ENCODE measurements around the gene CCDC93.

CCDC93 gene

DNA sequence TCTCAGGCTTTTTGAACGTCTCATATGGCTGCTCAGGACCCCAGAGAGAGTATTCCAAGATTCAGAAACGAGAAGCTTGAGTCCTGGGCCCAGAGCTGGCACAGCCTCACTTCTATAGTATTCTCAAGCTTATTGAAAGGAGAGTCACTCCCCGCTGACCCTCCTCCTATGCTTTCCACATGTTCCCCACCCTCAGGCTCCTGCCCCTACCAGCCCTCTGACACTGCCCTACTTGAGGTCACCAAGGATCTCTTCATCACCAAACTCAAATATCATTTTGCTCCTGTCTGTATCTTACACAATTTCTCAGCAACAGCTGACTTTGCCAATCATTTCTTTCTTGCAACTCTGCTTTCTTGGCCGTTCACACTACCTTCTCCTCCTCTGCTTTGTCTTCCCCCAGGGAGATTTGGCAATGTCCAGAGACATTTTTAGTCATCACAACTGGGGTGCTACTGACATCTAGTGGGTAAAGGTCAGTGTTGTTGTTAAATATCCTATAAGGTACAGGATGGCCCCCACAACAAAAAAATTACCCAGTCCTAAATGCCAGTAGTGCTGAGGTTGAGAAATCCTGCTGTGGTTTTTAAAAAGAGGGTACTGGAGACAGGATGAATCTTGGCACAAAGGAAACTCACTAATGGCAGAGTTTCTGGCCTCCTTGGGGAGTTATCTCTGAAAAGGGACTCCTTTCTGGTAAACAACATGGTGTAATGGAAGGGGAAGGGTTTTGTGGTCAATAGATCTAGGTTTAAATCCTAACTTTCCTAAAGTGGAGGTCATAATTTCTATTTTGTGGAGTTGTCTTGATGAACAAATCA, 47.5 kb upstream of the CCDC93 start (continued):
- peak; percentile 28; the same call in 1 of the 2 replicates for TF ChIP-seq ZNF18 (tag by site-specific recombination; IDR thresholded peaks at IDR 0.05)
- no peak for TF ChIP-seq ZNF140 (tag by site-specific recombination; IDR thresholded peaks at IDR 0.05)
- no peak for TF ChIP-seq ZFP41 (tag by site-specific recombination; IDR thresholded peaks at IDR 0.05; ENCODE audit: borderline replicate concordance)
- TF ChIP-seq, protein P1, sequence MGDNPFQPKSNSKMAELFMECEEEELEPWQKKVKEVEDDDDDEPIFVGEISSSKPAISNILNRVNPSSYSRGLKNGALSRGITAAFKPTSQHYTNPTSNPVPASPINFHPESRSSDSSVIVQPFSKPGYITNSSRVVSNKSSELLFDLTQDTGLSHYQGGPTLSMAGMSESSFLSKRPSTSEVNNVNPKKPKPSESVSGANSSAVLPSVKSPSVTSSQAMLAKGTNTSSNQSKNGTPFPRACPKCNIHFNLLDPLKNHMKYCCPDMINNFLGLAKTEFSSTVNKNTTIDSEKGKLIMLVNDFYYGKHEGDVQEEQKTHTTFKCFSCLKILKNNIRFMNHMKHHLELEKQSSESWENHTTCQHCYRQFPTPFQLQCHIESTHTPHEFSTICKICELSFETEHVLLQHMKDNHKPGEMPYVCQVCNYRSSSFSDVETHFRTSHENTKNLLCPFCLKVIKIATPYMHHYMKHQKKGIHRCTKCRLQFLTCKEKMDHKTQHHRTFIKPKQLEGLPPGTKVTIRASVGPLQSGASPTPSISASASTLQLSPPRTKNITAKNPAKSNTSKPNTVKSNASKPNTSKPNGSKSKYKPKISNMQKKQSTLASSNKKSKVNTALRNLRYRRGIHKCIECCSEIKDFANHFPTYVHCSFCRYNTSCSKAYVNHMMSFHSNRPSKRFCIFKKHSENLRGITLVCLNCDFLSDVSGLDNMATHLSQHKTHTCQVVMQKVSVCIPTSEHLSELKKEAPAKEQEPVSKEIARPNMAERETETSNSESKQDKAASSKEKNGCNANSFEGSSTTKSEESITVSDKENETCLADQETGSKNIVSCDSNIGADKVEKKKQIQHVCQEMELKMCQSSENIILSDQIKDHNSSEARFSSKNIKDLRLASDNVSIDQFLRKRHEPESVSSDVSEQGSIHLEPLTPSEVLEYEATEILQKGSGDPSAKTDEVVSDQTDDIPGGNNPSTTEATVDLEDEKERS (tag by site-specific recombination; IDR thresholded peaks at IDR 0.05), result no peak
- TF ChIP-seq PATZ1 (tag by site-specific recombination; IDR thresholded peaks at IDR 0.05), result 0 out of 2 replicates have a peak, but pooled peaks have one; percentile 20
- no peak for TF ChIP-seq KLF10 (tag by site-specific recombination; IDR thresholded peaks at IDR 0.05)
- no peak for TF ChIP-seq BCL11B (tag by site-specific recombination; IDR thresholded peaks at IDR 0.05; ENCODE audit: low read depth)
- no peak for TF ChIP-seq ZNF184 (tag by site-specific recombination; IDR thresholded peaks at IDR 0.05)
- no peak for TF ChIP-seq ZNF626 (tag by site-specific recombination; IDR thresholded peaks at IDR 0.05)
- TF ChIP-seq PRDM10 (tag by site-specific recombination; IDR thresholded peaks at IDR 0.05), result peak; percentile 41

DNA sequence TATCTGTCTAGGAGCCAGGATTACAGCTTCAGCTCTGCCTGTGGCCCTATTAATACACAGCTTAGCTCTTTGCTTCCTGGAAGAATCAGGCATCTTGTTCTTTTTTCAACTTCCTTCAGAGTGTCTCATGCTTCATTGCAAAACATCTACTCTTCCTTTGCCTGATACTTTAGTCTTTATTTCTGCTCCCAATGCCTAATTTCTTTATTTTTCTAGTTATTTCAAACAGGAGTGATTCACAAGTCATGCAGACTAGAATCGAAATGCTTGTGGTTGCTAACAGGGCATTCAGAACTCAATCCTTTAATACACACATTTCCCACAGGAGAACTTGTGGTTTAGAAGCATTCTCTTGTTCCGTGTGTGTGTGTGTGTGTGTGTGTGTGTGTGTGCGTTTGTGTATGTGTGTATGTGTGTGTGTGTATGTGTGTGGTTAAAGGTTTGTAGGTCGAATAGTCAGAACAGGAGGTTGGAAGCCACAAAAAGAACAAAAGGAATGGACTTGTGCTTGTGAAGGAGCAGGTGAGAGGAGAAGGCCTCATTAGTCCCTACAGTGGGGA, 46.1 kb upstream of the CCDC93 start:
- H3K27ac ChIP-seq (ENCODE audit: extremely low read depth, low read depth, low read length), result no peak overlapping the region
- no peak overlapping the region for H3K4me3 ChIP-seq (ENCODE audit: low read depth, low read length)
- CTCF ChIA-PET, result interaction anchor here (0.6 to 5.1 kb wide), 5 partner anchors 8 to 433 kb away, joined by 4 to 77 read pairs (median 10); no protein-coding TSS in a partner anchor
- H3K9me3 ChIP-seq (ENCODE audit: control insufficient read depth, insufficient read depth, low read depth, low read length), result no peaks in the 10 kb centered on the region
- TF ChIP-seq, protein P2, sequence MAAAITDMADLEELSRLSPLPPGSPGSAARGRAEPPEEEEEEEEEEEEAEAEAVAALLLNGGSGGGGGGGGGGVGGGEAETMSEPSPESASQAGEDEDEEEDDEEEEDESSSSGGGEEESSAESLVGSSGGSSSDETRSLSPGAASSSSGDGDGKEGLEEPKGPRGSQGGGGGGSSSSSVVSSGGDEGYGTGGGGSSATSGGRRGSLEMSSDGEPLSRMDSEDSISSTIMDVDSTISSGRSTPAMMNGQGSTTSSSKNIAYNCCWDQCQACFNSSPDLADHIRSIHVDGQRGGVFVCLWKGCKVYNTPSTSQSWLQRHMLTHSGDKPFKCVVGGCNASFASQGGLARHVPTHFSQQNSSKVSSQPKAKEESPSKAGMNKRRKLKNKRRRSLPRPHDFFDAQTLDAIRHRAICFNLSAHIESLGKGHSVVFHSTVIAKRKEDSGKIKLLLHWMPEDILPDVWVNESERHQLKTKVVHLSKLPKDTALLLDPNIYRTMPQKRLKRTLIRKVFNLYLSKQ (tag by site-specific recombination; IDR thresholded peaks at IDR 0.05; ENCODE audit: borderline replicate concordance), result no peak
- TF ChIP-seq, protein P3, sequence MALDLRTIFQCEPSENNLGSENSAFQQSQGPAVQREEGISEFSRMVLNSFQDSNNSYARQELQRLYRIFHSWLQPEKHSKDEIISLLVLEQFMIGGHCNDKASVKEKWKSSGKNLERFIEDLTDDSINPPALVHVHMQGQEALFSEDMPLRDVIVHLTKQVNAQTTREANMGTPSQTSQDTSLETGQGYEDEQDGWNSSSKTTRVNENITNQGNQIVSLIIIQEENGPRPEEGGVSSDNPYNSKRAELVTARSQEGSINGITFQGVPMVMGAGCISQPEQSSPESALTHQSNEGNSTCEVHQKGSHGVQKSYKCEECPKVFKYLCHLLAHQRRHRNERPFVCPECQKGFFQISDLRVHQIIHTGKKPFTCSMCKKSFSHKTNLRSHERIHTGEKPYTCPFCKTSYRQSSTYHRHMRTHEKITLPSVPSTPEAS (tag by site-specific recombination; IDR thresholded peaks at IDR 0.05), result peak; percentile 66; the same call in 1 of the 2 replicates
- peaks cover 5% of the 10 kb centered on the region; the same call in 1 of the 2 replicates for H3K4me1 ChIP-seq (ENCODE audit: control insufficient read depth, insufficient read depth, low read length)
- POLR2A ChIA-PET, result no interaction called here
- H3K36me3 ChIP-seq (ENCODE audit: control insufficient read depth in 2 of 2, insufficient read depth in 1 of 2, low read length in 2 of 2), result no peaks in the 10 kb centered on the region
